ENCODE measurements around the gene SDK1. TPM values are rescaled to one million over a fixed set of nuclear protein-coding genes. Genes with fewer than 3 reads are reported as not detected.

Gene SDK1
- total and polyA plus RNA-seq, 2 of the 8 experiments (the other 6 are each of a cell fraction or from before 2014, with no cell fraction given), result 3.3 to 7.2 TPM

DNA sequence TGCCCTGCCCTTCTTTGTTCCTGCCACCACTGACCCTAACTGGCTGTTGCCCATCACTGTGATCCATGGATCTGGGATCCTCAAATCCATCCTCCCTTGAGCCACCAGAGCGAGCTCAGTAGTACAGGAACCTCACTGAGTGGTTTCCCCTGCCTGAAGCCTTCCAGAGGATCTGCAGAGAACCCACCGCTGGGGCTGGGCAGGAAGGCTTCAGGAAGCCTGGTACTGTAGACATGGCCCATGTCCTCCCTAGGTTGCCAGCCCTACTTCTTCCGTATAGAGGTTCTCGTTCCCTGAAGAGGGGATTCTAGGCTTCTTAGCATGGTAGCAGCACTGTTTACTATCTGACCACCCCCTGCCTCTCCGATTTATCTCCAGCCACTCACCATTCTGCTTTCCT lies 693.7 kb downstream of the SDK1 start:
- no peaks in the 10 kb centered on the region for H3K79me1 ChIP-seq (ENCODE audit: low read depth, low read length)
- no peaks in the 10 kb centered on the region for H3K79me2 ChIP-seq (ENCODE audit: control insufficient read depth in 1 of 2, insufficient read depth in 2 of 2, low read length in 2 of 2)
- H3K27ac ChIP-seq (ENCODE audit: low read depth, low read length), result no peak overlapping the region
- no peaks in the 10 kb centered on the region for H3K9me3 ChIP-seq (ENCODE audit: insufficient read depth in 2 of 2, low read depth in 1 of 2, low read length in 1 of 2)
- H2AFZ ChIP-seq (ENCODE audit: low read length), result no peak overlapping the region
- no peak for DNase-seq (ENCODE audit: low read depth in 1 of 2, low spot score in 2 of 2)
- no peak overlapping the region for H2AK5ac ChIP-seq (ENCODE audit: low read depth, low read length)
- H3K36me3 ChIP-seq (ENCODE audit: control insufficient read depth in 2 of 4, insufficient read depth in 4 of 4, low read length in 3 of 4), result no peaks in the 10 kb centered on the region
- POLR2A ChIA-PET (ENCODE audit: partially characterized antibody), result interaction anchor here (0.6 kb wide), 1 partner anchor 1681 kb away, joined by 3 read pairs; no protein-coding TSS in a partner anchor
- H3K4me2 ChIP-seq (ENCODE audit: insufficient read depth in 1 of 2, low read depth in 2 of 2, low read length in 2 of 2), result no peak overlapping the region
- WGBS, 2 experiments (ENCODE audit: extremely low coverage in 1 of 2, insufficient coverage in 1 of 2, insufficient read length in 1 of 2, insufficient replicate concordance in 2 of 2, low coverage in 1 of 2, low lambda C conversion rate in 2 of 2, missing lambda C conversion rate in 1 of 2), result 88% methylated on average over 5 of the region's 5 CpGs; no CpG with 5 or more reads in 1 of the 2 experiments
- H2BK12ac ChIP-seq (ENCODE audit: low read depth, low read length), result 0 out of 2 replicates have a peak overlapping the region, but pooled peaks have one; percentile 53
- H3K27me3 ChIP-seq (replicated peaks in 1 of 4; ENCODE audit: control insufficient read depth in 3 of 4, extremely low read depth in 1 of 4, insufficient read depth in 3 of 4, low read length in 3 of 4), result no peaks in the 10 kb centered on the region
- H3K23me2 ChIP-seq (ENCODE audit: low read depth, low read length), result no peaks in the 10 kb centered on the region
- H3K18ac ChIP-seq (ENCODE audit: extremely low read depth, low read length), result no peak overlapping the region; the same call in 1 of the 2 replicates
- H4K5ac ChIP-seq (ENCODE audit: insufficient read length, low read depth, low read length), result peak overlapping the region; percentile 22
- H2BK5ac ChIP-seq (ENCODE audit: low read depth, low read length), result no peak overlapping the region
- no peak overlapping the region for H3K9ac ChIP-seq (replicated peaks in 1 of 4; ENCODE audit: extremely low read depth in 1 of 4, low read depth in 3 of 4, low read length in 3 of 4)
- H3K4me1 ChIP-seq (replicated peaks in 1 of 4; ENCODE audit: control insufficient read depth in 3 of 4, insufficient read depth in 4 of 4, low read length in 3 of 4), result peaks cover 0 to 3% (median 1%) of the 10 kb centered on the region in 4 experiments; a peak in 2 of 7 replicates
- no peak overlapping the region for H2BK20ac ChIP-seq (ENCODE audit: low read length)
- no peak overlapping the region for H3K4me3 ChIP-seq (ENCODE audit: extremely low read depth in 1 of 4, insufficient read depth in 2 of 4, low read depth in 3 of 4, low read length in 4 of 4)
- no peak for FAIRE-seq
- H3K14ac ChIP-seq (ENCODE audit: insufficient read length), result no peak overlapping the region
- CTCF ChIA-PET (ENCODE audit: partially characterized antibody), result interaction anchor here (0.5 to 2.4 kb wide), 13 partner anchors 9 to 255 kb away, joined by 3 to 14 read pairs (median 3); no protein-coding TSS in a partner anchor
- no peak overlapping the region for H3K23ac ChIP-seq (ENCODE audit: insufficient read length)
- H3K56ac ChIP-seq (replicated peaks; ENCODE audit: insufficient read length, low read depth, low read length), result no peak overlapping the region
- no peak overlapping the region for H2BK15ac ChIP-seq (ENCODE audit: low read length)
- H3K4ac ChIP-seq (replicated peaks; ENCODE audit: insufficient read length, low read depth, low read length), result no peak overlapping the region
- no peak overlapping the region for H4K8ac ChIP-seq (ENCODE audit: extremely low read depth, insufficient read depth, low read length)
- H4K20me1 ChIP-seq (replicated peaks in 1 of 2; ENCODE audit: control insufficient read depth in 1 of 2, insufficient read depth in 2 of 2, low read length in 2 of 2), result no peaks in the 10 kb centered on the region
- H4K91ac ChIP-seq (replicated peaks; ENCODE audit: insufficient read length, low read length), result no peak overlapping the region
- no peak overlapping the region for H2BK120ac ChIP-seq (replicated peaks; ENCODE audit: low read depth, low read length)
- TF ChIP-seq YY1 (IDR thresholded peaks at IDR 0.05; ENCODE audit: low read depth, low read length) (no peak), KDM4A (IDR thresholded peaks at IDR 0.05; ENCODE audit: low read depth, low read length, severe bottlenecking) (no peak)
